Measurements from ENCODE around the gene MMP10.

MMP10 gene

GRCh38 chr11:102780491-102780918, at the start of gene MMP10:
TSS of gene MMP10 (minus strand) at chr11:102780628. CDS start at chr11:102780591, 37 bp downstream.
- DNase-seq = no peak

GRCh38 chr11:102829316-102830000, 49.0 kb upstream of the MMP10 start:
- DNase-seq = no peak

GRCh38 chr11:102824556-102824955, 44.1 kb upstream of the MMP10 start:
- DNase-seq = no peak

DNA sequence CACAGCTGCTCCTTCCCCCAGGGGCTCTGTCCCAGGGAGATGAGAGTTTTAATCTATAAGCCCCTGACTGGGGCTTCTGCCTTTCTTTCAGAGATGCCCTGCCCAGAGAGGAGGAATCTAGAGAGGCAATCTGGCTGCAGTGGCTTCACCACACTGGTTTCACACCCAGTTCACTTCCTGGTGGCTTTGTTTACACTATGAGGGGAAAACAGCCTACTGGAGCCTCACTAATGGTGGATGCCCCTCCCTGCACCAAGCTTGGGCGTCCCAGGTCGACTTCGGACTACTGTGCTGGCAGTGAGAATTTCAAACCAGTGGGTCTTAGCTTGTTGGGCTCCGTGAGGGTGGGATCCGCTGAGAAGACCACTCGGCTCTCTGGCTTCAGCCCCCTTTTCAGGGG, 39.1 kb upstream of the MMP10 start:
- no peak for DNase-seq

DNA sequence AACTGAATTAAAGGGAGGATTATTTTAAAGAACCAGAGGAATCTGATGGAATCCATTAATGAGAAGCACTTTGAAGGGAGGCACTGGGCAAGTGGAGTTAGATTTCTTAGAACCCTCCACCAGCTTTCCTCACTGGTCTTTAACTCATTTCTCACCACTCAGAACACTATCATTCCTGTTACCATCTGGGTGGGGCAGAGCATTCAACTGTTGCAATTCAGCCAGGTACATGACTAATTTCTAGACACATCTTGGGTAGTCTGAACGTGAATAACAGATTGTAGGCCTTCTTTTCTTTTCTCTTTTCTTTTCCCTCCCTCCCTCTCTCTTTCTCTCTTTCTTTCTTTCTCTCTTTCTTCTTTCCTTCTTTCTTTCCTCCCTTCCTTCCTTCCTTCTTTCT, 33.1 kb upstream of the MMP10 start:
- DNase-seq = no peak

DNA sequence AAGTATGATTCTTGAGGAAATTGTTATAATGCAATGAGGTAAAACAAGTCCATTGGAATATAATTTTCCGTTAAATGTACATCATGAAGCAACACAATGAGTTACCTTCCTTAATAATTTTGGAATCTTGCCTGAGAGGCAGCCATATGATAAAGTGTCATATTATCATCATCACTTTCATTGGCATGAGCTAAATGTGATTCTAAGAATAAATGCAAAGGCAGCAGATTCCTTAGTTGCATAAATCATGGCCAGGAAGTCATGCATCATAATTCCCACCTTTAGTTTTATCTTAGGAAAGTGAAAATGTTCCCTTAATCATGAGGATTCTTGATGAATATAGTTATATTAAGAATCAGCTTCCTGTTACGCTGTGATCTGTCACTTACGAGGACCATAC, 31.8 kb upstream of the MMP10 start:
- no peak for DNase-seq

- DNase-seq = no peak
These were observed 30.7 kb upstream of the MMP10 start for GRCh38 chr11:102810950-102811660.

GRCh38 chr11:102809971-102810370, 29.5 kb upstream of the MMP10 start:
- no peak for DNase-seq

GRCh38 chr11:102807921-102808320, 27.5 kb upstream of the MMP10 start:
- DNase-seq = no peak

DNA sequence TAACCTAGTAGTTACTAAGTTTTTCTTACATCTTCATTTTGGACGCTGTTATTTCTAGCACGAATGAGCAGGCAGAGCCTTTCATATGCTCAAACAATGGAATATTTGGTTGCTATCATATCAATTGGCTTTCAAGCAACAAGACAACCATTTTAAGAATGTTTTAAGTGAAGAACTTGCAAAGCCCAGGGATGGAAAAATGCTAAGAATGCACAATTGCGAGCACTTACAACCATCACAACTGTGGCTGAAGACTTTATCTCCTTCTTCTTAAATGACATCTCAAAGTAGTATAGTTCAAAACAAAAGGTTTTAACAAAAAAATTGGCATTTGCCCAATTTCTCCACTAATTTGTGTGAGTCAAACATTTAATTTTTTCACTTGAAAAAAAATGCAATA, 25.9 kb upstream of the MMP10 start:
- no peak for DNase-seq

DNA sequence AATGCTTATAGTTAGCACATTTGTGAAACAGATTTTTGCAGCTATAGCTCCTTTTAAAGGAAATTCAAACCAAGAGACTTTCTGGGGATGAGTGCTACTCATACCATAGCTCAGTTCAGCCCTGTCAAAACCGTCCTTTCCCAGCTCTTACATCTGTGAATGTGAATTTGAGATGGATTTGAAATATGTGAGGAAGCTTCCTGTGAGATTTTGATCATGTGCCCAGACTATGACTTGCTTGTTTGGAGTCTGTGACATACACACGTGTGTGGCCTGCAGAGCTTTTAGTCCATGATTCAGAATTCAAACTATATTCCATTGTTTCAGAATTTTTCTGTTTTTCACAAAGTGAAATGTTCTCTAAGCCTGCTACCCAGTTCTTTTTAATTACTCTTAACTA, 21.9 kb upstream of the MMP10 start:
- no peak for DNase-seq

DNA sequence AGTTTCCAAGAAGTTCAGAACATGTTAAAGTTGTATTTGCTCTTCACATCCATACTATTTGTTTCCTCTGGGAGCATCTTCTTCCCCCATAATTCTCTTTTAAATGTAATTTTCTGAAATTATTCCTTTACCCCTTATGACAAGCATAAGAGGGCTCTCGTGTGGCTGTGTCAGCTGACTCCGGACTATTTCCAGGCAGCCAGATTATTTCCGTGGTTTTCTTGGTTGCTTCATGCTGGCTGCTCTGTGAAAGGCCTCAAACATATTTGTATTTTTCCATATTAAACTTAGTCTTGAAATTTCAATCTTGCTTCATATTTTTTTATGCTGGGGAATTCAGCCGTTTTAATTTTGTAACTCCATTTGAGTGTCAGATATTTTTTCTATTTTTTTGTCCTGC, 20.3 kb upstream of the MMP10 start:
- DNase-seq = no peak

- DNase-seq = no peak
These were observed 19.4 kb upstream of the MMP10 start for GRCh38 chr11:102799681-102800340.

- no peak for DNase-seq
These were observed 17.8 kb upstream of the MMP10 start, which contains the start of gene MMP1 for GRCh38 chr11:102798012-102798746. TSS of gene MMP1 (minus strand) at chr11:102798160. CDS start at chr11:102798092, 68 bp downstream.

DNA sequence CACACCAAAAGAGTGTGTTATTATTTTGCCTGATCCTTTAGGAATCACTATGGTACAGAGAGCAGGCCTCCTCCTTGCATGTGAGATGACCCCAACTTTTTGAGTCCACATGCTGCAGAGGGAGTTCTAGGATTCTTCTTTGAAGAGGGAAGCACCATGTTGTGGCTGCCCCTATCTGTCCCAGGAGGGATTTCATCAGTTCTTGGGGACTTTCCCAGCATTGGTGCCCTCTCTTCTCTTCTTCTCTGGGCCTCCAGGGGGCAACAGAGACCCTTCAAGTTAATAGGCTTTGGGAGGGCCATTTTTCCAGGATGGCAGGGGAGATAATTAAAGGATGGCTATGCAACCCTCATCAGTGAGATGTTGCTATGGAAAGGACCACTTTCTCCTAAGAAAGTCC, 14.0 kb upstream of the MMP10 start:
- no peak for DNase-seq

- DNase-seq = no peak
These were observed 13.4 kb upstream of the MMP10 start for GRCh38 chr11:102793677-102794290.

GRCh38 chr11:102792604-102793003, 12.2 kb upstream of the MMP10 start:
- no peak for DNase-seq

- no peak for DNase-seq
These were observed 11.0 kb upstream of the MMP10 start for GRCh38 chr11:102791271-102792036.

DNA sequence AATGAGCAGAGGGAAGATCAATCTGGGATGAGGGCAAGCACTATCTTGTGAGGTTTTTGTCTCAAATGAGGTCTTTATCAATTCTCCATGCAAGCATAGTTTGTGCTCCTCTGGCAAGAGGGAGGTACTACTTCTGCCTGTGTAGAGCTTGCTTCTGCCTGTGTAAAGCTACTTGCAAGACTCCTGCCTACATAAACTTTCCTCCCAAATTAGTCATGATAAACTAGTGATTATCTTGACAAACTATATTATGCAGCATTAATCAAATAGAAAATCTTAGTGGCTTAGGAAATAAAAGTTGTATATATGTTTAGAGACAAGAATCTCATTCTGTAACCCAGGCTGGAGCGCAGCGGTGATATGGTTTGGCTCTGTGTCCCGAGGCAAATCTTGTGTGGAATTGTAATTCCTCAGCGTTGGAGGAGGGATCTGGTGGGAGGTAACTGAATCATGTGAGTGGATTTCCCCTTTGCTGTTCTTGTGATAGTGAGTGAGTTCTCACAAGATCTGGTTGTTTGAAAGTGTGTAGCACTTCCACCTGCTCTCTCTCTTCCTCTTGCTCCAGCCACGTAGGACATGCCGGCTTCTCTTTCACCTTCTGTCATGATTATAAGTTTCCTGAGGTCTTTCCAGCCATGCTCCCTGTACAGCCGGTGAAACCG, 8.0 kb upstream of the MMP10 start:
- DNase-seq = no peak

GRCh38 chr11:102784380-102784779, 4.0 kb upstream of the MMP10 start:
- no peak for DNase-seq

- no peak for DNase-seq
These were observed 3.3 kb upstream of the MMP10 start for GRCh38 chr11:102783720-102784119.

Measured in T1000 (cell line).